ENCODE results near the gene CHPF.

CHPF gene

DNA sequence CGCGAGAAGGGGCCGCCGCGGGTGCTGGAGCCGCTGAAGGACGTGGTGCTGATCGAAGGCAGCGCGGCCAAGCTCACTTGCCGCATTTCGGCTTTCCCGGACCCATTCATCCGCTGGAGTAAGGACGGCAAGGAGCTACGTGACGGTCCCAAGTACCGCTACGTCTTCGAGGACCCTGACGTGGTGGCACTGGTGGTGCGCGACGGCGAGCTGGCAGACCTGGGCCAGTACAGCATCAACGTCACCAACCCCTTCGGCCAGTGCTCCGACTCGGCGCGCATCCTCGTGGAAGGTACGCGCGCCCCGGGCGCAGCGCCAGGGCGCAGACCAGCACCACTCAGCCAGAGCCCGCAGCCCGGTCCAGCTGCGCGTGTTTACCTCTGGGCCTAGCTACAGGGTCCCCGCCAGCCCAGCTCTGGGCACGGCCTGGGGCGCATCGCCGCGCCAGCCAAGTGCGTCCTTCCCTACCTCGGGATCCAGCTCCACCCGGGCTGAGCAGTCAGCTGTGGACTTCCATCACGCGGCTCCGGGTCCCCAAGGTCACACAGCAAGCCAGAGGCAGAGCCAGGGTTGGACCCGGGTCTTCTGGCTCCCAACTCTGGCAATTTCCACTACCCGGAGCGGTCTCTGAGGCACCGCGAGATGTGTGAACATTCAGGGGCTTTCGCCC, 46.6 kb downstream of the CHPF start:
- DNase-seq (ENCODE audit: low read depth), result no peak

DNA sequence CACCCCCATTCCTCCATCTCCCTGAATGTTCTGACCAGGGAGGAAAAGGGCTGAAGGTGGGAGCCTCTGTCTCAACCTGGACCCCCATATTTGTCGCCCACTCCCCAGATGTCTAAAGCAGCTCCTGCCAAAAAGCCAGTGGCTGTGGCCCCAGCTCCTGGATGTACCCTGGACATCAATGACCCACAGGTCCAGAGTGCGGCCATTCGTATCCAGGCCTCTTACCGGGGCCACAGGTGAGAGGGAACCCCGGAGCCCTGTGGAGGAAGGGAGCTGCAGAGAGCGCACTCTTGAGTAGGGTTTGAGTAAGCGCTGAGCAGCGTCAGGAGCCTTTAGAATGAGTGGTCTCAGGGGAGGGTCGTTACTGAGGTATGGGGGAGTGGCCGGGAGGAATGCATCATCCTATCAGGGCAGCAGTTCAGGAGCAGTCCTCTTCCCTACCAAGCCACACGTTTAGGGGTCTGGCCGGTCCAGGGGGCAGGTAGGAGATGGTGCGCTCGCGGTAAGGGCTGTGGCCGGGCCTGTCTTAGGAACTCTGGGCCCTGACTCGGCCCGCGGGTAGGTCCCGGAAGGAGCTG, 47.3 kb downstream of the CHPF start:
- no peak for DNase-seq (ENCODE audit: low read depth)

DNA sequence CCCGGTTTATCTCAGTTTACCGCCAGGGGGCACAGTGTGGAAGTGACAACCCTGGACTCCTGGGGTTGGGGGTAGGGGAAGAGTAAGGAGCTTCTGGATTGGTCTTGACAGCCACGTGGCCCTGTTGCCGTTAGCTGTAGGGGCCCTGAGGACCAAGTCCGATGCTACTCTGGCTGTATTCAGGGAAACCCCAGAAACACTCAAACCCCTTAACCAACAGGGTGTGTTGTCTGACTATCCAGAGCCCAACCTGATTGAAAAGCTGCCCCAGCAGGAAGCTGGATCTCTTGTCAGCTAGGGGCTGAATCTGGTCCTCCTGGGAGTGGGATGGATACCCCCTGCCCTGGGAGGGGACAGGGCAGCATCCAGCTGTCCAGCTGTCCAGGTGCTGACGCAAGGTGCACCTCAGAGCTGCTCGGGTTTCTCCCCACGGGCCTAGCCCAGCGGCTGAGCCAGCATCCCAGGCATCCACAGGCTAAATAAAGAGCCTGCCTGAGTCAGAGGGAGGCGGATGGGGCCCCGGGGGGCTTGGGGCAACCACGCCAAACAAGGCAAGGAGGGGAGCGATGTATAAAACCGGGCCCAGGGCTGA, 48.0 kb downstream of the CHPF start:
- DNase-seq (ENCODE audit: low read depth), result peak; percentile 37

DNA sequence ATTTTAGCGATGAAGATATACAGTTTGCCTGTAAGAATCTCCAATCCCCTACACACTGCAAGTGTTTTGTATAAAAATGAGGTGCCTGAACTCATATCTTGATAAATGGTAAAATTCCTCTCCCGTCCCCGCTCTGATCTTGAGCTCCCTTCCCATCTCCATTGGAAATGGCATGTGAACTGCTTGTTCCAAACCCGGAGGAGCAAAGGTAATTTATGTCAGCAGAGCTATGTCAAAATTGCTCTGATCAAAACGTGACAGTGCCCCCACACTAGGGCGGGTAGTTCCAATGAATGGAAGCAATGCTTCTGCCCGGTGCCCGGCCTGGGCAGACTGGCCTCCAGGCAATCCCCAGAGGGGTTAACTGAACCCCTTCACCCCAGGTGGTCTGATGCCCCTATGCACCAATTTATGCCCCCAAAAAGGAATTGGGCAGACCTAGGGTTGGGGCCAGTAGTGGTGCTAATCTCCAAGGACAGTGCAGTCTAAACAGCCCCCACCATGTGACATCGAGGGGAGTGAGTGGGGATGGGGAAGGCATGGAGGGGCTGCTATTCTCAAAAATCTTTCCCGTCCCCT, 48.6 kb downstream of the CHPF start:
- no peak for DNase-seq (ENCODE audit: low read depth)

DNA sequence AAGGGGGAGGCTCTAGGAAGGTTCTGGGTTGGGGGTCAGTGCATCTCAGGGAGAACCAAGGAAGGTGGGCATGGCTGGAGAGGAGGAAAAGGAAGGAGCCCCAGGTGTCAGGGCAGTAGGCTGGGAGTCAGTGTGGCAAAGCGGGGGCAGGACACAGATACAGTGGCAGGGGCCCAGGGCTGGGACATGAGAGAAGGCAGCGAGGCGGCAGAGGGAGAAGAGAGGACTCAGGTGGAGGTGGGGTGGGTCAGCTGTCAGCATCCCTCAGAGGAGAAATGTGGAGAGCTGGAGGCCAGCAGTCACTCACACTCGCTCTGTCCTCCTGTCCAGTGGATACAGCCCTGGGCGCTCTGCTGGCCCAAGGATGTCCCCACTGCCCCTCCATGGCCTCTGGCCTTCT, 50.5 kb downstream of the CHPF start:
- no peak for DNase-seq (ENCODE audit: low read depth)

DNA sequence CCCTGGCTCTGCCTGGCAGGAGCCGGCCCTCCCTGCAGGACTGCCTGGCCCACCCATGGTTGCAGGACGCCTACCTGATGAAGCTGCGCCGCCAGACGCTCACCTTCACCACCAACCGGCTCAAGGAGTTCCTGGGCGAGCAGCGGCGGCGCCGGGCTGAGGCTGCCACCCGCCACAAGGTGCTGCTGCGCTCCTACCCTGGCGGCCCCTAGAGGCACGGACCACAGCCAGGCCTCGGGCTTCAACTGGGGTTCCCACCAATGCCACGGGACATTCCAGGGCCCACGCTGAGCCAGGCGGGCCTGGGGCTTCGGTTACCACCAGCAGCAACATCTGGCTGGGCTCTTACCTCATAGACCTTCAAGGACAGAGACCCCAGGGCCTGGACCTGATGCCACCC, 51.0 kb downstream of the CHPF start:
- no peak for DNase-seq (ENCODE audit: low read depth)

DNA sequence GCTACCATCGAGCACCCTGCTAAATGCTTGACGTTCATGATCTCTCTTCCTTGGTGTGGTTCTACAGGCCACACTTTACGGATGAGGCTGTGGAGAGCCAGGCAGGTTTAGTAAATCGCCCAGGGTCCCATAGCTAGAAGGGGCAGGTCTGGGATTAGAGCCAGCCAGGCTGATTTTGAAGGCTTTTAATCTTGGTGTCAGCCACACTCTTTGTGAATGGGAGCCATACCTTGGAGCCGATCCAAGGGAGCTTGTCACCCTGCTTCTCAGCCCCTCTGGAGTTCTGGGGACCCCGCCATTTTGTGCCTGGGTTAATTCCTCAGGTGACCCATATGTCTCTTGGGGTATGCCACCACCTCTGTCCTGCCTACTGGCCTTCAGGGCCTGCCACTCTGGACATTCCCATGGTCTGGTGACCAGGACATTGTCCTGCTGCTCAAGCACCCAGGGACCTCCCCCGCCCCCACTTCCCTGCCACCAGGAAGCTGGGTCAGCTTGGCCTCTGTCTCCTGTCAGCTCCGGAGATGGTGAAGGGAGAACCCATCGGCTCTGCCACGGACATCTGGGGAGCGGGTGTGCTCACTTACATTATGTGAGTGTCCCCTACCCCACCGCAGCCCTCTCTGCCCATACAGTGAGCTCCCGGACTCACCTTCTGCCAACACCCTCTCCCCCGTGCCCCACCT, 52.2 kb downstream of the CHPF start:
- DNase-seq (ENCODE audit: low read depth), result no peak

DNA sequence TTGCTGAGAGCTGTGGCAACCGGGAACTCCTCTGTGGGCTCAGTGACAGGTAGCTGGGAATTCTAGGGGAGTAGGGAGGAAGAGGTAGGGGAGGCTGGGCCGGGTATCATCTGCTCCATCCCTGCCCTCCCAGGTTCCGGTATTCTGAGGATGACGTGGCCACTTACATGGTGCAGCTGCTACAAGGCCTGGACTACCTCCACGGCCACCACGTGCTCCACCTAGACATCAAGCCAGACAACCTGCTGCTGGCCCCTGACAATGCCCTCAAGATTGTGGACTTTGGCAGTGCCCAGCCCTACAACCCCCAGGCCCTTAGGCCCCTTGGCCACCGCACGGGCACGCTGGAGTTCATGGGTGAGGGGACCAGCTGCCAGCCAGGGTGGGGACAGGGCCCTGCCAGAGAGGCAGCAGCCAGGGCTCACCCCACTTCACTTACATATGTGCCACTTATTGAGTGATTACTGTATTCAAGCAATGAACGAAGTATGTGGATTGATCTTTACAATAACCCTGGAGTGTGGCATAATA, 52.9 kb downstream of the CHPF start:
- no peak for DNase-seq (ENCODE audit: low read depth)

DNA sequence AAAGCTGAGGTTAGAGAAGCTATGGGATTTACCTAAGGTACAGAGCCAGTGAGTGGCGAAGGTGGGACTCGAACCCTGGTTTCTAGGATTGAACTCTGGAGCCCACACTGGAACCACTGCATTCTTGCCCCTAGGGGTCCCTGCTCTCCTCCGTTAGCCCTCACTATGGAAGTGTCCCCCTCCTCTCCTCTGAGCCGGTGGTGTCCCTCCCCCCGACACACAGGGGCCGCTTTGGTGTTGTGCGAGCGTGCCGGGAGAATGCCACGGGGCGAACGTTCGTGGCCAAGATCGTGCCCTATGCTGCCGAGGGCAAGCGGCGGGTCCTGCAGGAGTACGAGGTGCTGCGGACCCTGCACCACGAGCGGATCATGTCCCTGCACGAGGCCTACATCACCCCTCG, 53.4 kb downstream of the CHPF start:
- DNase-seq (ENCODE audit: low read depth), result no peak

DNA sequence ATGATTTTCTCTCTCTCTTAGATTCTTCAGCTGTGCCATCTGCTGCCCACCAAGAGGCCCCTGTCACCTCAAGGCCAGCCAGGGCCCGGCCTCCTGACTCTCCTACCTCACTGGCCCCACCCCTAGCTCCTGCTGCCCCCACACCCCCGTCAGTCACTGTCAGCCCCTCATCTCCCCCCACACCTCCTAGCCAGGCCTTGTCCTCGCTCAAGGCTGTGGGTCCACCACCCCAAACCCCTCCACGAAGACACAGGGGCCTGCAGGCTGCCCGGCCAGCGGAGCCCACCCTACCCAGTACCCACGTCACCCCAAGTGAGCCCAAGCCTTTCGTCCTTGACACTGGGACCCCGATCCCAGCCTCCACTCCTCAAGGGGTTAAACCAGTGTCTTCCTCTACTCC, 54.3 kb downstream of the CHPF start:
- no peak for DNase-seq (ENCODE audit: low read depth)

All from activated T-cell treated with anti-CD3 and anti-CD28 coated beads for 1 hour (primary cell).